SIG-M5 (cell line): ENCODE data around the gene CENPP.

Experiments
- DNase-seq: peaks from one replicate; lab custom pipeline; 2025; lab: John Stamatoyannopoulos, UW

The CENPP gene

GRCh38 chr9:92425474-92425873 lies 99.7 kb downstream of the CENPP start:
- DNase-seq: no peak

DNA sequence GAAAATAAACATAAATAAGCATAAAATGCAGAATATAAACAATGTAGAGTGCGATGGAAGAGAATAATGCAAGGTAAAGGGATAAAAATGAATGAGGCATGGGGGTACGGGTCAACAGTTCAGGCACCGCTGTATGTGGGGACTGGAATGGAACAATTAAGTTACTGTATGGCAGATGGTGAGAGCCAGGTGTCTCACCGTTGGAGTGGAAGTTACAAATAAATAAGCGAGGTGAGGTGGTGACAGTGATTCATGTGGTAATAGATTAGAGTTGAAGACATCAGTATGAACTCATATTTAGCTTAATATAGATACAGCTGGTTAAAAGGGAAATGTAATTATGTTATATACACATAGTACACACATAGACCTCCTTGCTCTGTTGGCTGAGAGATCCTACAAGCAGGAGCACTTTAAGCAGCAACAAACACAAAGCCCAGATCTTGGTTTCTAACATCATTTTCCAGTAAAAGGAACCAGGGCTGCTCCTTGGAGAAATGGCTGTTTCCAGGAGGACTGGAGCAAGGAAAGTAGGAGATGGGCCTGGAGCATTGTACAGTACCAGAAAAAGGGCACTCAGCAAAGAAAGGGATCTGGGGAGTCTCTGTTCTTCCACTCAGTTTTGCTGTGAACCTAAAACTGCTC lies 100.9 kb downstream of the CENPP start:
- DNase-seq: no peak

- no peak for DNase-seq
Measured at GRCh38 chr9:92429836-92430235, 104.1 kb downstream of the CENPP start.

- no peak for DNase-seq
Measured at GRCh38 chr9:92432350-92432749, 106.6 kb downstream of the CENPP start.

GRCh38 chr9:92432972-92433548 lies 107.3 kb downstream of the CENPP start:
- DNase-seq: no peak

DNA sequence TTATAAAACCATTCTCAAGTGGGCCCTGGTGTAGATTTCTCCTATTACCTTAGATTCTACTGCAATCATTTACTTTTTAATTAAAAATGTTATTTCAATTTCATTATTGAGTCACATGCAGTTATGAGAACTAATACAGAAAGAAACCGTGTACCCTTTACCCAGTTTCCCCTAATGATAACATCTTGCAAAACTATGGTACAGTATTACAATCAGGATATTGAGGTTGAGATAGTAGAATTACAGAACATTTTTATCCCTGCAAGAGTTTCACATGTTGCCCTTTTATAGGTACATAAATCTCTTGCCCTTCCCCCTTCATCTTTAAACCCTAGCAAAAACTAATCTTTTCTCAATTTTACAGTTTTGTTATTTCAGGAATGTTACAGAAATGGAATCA lies 109.5 kb downstream of the CENPP start:
- no peak for DNase-seq

DNA sequence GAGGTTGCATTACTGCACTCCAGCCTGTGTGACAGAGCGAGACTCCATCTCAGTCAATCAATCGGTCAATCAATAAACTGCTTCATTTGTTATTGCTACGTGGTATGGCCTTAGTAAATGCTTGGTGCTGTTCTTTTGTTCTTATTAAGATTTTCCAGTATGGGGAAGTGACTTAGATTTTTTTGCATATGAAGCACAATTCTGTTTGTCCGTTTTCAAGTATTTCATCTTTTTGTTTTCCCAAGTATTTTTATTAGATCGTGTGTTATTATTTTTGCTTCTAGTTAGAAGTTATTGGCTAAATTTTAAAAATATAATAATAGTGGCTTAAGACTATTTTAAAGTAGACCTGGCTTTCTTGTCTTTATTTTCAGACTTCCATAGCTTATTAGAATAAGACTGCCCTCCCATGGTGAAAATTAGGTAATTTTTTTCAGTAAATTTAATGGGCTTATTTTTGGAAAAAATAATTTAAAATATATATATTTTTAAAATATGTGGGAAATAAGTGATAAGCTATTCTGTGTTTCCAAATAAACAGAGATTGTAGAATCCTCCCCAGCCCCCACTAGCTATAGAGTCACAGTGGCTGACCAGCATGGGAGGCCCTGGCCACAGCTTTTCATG lies 113.3 kb downstream of the CENPP start:
- DNase-seq: no peak

DNA sequence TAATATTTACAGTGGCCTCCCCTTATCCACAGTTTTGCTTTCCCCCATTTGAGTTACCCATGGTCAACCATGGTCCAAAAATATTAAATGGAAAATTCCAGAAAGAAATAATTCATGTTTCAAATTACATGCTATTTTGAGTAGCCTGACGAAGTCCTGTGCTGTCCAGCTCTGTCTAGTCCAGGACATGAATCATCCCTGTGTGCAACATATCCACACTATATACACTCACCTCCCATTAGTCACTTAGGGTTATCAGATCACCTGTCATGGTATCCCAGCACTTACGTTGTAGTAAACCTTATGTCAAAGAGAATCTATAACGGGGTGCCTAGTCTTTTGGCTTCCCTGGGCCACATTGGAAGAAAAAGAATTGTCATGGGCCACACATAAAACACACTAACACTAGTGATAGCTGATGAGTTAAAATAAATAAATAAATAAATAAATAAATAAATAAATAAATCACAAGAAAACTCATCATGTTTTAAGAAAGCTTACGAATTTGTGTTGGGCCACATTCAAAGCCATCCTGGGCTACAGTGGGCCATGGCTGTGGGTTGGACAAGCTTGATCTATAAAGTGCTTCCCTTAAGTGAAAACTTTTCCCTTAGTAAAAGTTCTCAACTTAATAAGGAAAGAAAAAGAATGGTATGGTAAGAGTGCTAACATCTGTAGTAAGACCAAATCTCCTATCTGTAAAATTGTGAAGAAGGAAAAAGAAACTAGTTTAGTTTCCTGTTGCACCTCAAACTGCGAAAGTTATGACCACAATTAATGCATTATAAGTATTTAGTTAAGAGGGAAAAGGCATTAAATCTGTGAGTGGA lies 114.4 kb downstream of the CENPP start:
- no peak for DNase-seq

DNA sequence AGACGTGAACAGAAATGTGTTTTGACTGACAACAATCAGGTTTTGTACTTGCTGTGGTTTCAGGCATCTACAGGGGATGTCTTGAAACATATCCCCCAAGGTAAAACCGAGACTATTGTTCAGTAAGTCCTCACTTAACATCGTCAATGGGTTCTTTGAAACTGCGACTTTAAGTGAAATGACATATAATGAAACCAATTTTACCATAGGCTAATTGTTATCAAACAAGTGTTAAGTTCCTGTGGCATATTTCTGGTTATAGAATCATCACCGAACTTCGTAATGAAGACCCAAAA lies 114.9 kb downstream of the CENPP start:
- DNase-seq: no peak

DNA sequence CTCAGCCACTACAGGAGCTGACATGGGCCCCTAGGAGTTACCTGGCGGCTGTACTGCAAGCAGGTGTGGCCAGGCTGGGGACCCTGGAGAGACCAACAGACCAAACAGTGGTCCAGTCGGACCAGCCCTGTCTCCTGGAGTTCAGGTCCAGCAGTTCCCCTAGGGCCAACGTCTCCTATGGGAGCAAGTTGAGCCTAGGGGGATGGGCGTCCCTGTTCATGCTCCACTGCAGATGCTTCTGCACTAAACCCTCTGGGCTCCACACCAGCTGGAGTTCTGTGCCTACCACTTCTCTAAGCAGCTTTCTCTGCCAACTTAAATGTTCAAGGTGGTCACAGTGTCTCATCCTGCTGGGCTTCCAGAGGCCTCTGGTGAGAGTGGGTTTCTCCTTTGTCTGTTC lies 119.1 kb downstream of the CENPP start:
- DNase-seq: no peak

DNA sequence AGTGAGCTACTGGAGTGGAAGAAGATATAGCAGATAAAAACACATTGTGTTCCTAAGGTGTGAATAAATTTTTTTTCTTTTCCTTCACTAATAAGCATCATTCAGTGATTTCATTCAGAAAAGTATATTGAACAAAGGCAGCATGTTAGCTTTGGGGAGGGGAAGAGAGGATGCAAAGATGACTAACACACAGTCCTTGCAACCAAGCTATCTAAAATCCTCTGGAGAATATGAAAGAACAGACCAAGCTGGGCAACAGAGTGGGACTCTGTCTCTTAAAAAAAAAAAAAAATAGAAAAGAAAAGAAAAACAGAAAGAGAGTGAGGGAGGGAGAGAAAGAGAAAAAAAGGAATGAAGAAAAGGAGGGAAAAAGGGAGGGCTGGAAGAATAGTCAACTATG lies 120.8 kb downstream of the CENPP start:
- no peak for DNase-seq

- no peak for DNase-seq
Measured at GRCh38 chr9:92455217-92455616, 129.5 kb downstream of the CENPP start.

- no peak for DNase-seq
Measured at GRCh38 chr9:92457576-92457975, 131.8 kb downstream of the CENPP start.

DNA sequence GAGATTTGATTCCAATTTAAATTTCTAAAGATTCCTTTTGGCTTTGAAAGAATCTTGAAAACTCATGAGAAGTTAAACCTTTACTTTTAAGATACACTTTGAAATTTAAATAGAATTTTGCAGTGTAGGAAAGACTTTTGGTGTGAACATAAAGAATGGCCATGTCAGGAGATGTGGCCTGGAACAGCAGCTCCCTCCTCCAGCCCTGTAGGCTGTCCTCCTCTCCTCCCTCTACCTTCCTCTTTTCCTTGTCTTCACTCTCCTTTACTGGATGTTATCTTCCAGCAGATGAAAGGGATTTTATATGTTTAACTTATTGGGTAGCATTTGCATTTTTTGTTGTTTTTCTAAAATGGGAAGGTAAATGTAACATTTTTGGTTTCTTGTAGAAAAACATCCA lies 137.6 kb downstream of the CENPP start:
- no peak for DNase-seq

GRCh38 chr9:92463984-92464383 lies 138.2 kb downstream of the CENPP start:
- no peak for DNase-seq

- DNase-seq: no peak
Measured at GRCh38 chr9:92467041-92467440, 141.3 kb downstream of the CENPP start.

DNA sequence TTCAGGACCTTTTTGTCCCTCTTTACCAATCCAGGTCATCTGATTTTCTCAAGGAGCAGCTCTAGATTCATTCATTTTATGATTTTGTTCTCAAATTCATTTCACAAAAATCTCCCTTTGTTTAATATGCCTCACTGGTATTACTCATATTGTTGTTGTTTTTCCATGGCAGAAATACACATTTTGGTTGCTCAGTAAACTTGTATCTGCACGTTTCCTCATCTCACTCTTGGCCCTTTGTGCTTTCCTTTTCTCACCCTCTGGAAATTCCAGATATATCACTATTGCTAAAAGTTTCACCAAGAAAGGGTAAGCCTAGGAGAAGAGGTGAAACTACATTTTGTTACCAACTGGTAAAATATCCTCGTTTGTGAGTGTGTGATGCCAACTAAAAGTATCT lies 141.8 kb downstream of the CENPP start:
- DNase-seq: no peak

- no peak for DNase-seq
Measured at GRCh38 chr9:92468206-92468605, 142.5 kb downstream of the CENPP start.

DNA sequence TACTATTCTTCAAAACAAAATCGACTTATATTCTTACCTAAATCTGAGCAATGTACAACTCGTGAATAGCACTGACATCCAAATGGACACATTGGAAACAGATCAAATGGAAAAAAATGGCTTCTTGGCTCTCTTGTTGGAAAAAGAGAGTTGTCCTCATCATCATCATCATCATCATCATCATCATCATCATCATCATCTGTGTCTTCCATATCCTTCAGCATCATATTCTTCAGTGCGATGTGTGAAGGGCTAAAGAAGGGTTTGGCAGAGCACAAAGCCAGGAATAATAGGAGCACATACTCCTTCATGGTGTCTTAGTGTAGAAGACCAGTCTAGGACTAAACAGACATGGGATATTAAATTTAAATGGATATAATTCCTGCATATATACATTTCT lies 148.8 kb downstream of the CENPP start:
- no peak for DNase-seq

DNA sequence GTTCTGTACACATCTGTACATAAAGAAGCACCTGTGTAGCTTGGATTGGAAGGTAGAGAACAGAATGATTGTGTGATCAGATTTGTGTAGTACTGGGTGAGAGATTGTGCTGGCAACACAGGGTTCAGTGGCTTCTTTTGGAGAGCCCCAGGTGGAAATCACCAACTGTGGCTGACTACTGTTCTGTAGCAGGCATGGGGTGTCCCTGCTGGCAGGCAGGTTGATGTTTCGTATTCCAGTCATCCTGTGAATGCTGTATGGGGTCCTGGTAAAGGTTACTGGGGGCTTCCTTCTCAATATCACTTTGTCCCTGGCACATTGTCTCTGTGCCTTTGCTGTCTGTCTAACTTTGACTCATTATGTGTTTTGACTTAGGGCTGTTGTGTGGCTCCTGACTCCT lies 151.2 kb downstream of the CENPP start:
- DNase-seq: no peak

DNA sequence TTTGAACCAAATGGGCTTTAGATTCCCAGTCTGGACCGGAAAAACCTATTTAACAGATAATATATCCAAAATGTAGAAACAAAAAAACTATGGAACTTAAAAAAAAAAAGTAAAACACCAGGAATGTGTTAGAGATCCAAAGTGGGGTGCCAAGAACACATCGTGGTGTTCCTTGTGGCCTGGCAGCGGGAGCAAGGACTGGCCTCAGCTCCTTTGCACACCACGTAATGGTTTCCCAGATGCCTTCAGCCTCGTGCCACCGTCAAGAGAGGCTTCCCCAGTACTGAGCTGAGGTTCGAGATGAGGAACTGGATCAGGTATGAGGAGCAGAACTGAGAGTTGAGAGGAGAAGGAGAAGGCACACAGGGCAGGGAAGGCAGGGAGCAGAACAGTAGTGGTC lies 153.0 kb downstream of the CENPP start:
- DNase-seq: no peak

GRCh38 chr9:92479346-92479745 lies 153.6 kb downstream of the CENPP start:
- DNase-seq: no peak

DNA sequence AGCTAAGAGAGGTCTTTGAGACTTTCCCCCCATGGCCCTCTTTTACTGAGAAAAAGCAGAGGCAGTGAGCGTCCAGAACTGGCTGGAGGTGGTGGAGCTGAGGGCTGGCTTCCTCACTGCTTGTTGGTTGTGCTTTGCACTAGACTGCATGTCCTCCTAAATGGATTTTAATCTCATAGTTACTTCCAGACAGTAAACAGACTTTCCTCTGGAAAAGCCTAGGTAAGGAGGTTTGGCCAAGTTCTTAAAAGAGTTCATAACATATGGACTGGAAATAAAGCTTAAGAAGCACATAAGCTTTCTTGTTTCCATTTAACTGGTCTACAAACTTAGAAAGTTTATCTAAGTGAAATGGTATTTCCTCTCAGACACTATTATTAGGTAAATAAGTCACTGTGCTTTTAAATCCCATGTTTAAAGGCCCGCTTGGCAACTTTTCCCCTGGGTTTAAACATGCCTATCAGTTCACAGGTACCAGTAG lies 154.6 kb downstream of the CENPP start:
- no peak for DNase-seq
